Activated CD8-positive, alpha-beta memory T cell treated with anti-CD3 and anti-CD28 coated beads, Interleukin-2, amount 50 U/mL, for 24 hours (primary cell): ENCODE results near the gene AGR3.

Experiments used
- DNase-seq: peaks from one replicate; pipeline ENCODE4 v3.0.0-alpha.2; 2020; ENCODE audit errors: extremely low read depth

AGR3 gene

GRCh38 chr7:16833373-16833772 is 48.4 kb downstream of the AGR3 start:
- no peak for DNase-seq

- no peak for DNase-seq
Observed at GRCh38 chr7:16826060-16826459, 55.7 kb downstream of the AGR3 start.

- DNase-seq = no peak
Observed at GRCh38 chr7:16822029-16822428, 59.8 kb downstream of the AGR3 start.

GRCh38 chr7:16818732-16819131 is 63.1 kb downstream of the AGR3 start:
- no peak for DNase-seq

- DNase-seq = no peak
Observed at GRCh38 chr7:16817536-16817935, 64.2 kb downstream of the AGR3 start.

GRCh38 chr7:16816824-16817223 is 65.0 kb downstream of the AGR3 start:
- no peak for DNase-seq

- DNase-seq = no peak
Observed at GRCh38 chr7:16815001-16815400, 66.8 kb downstream of the AGR3 start.

GRCh38 chr7:16813232-16813616 is 68.6 kb downstream of the AGR3 start:
- DNase-seq = no peak

- DNase-seq = no peak
Observed at GRCh38 chr7:16812542-16813231, 69.1 kb downstream of the AGR3 start.

- DNase-seq = no peak
Observed at GRCh38 chr7:16811551-16811950, 70.2 kb downstream of the AGR3 start.

GRCh38 chr7:16810573-16810972 is 71.2 kb downstream of the AGR3 start:
- no peak for DNase-seq

- DNase-seq = no peak
Observed at GRCh38 chr7:16810112-16810511, 71.7 kb downstream of the AGR3 start.
